Measurements from ENCODE around the gene ADAMTSL3. TPM values are rescaled to one million over a fixed set of nuclear protein-coding genes. Genes with fewer than 3 reads are reported as not detected.

Gene ADAMTSL3
- total RNA-seq, 2 experiments from 2014 or later, result not detected

DNA sequence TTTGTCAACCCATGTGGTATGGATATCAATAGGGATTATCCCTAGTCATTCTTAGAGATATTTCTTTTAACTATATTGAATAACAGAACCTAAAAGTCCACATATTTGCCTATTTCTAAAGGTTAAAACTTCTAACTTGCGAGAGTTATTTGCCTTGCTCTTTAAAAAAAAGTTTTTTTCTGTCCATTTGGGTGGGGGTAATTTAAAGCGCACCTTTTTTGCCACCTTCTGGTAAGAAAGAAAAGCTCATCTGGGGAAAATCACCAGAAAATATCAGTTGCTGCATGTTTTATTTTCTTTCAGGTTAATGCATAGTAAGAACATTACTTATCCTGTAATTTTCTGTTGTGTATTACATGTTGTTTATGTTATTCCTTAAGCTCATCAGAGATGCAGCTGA lies 339.7 kb downstream of the ADAMTSL3 start:
- no peak overlapping the region for H3K4me3 Mint-ChIP-seq
- intact Hi-C loops (cut with DNase I, micrococcal nuclease), result no loop called here
- Histone ChIP-seq H3K27ac (ENCODE audit: low read depth in 1 of 2, low read length in 2 of 2) (no peak overlapping the region), H3K4me3 (ENCODE audit: low read length) (no peak overlapping the region), H3K9me3 (ENCODE audit: control insufficient read depth in 1 of 2, insufficient read depth in 1 of 2, low read length in 2 of 2) (no peaks in the 10 kb centered on the region), H3K27me3 (ENCODE audit: control insufficient read depth in 1 of 2, insufficient read depth in 2 of 2, low read length in 2 of 2) (peaks cover 0 to 3% of the 10 kb centered on the region in 2 experiments), H3K4me1 (ENCODE audit: insufficient read depth, low read length) (no peaks in the 10 kb centered on the region), H3K36me3 (ENCODE audit: insufficient read depth, low read length) (no peaks in the 10 kb centered on the region)
- no peaks in the 10 kb centered on the region for H3K9me3 Mint-ChIP-seq
- no peak for ATAC-seq (ENCODE audit: poor library complexity)
- no peak overlapping the region for H3K27ac Mint-ChIP-seq
- no peak for DNase-seq
- CTCF ChIA-PET, result no interaction called here
- TF ChIP-seq, protein P1, sequence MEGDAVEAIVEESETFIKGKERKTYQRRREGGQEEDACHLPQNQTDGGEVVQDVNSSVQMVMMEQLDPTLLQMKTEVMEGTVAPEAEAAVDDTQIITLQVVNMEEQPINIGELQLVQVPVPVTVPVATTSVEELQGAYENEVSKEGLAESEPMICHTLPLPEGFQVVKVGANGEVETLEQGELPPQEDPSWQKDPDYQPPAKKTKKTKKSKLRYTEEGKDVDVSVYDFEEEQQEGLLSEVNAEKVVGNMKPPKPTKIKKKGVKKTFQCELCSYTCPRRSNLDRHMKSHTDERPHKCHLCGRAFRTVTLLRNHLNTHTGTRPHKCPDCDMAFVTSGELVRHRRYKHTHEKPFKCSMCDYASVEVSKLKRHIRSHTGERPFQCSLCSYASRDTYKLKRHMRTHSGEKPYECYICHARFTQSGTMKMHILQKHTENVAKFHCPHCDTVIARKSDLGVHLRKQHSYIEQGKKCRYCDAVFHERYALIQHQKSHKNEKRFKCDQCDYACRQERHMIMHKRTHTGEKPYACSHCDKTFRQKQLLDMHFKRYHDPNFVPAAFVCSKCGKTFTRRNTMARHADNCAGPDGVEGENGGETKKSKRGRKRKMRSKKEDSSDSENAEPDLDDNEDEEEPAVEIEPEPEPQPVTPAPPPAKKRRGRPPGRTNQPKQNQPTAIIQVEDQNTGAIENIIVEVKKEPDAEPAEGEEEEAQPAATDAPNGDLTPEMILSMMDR (IDR thresholded peaks at IDR 0.05), result no peak
- POLR2A ChIA-PET, result no interaction called here
- no peaks in the 10 kb centered on the region for H3K36me3 Mint-ChIP-seq (ENCODE audit: low read depth)
- H3K27me3 Mint-ChIP-seq, result peaks cover 32% of the 10 kb centered on the region
- no peaks in the 10 kb centered on the region for H3K4me1 Mint-ChIP-seq (ENCODE audit: low read depth)

- peaks cover 0 to 3% of the 10 kb centered on the region in 2 experiments for H3K27me3 ChIP-seq (ENCODE audit: control insufficient read depth in 1 of 2, insufficient read depth in 2 of 2, low read length in 2 of 2)
- H3K36me3 Mint-ChIP-seq (ENCODE audit: low read depth), result no peaks in the 10 kb centered on the region
- peaks cover 9% of the 10 kb centered on the region for H3K27me3 Mint-ChIP-seq
- no peaks in the 10 kb centered on the region for H3K4me1 Mint-ChIP-seq (ENCODE audit: low read depth)
- no peak overlapping the region for H3K27ac Mint-ChIP-seq
- no peak overlapping the region for H3K4me3 Mint-ChIP-seq
- ChIA-PET POLR2A (no interaction called here), CTCF (no interaction called here)
- no peaks in the 10 kb centered on the region for H3K36me3 ChIP-seq (ENCODE audit: insufficient read depth, low read length)
- intact Hi-C loops (cut with DNase I, micrococcal nuclease), result no loop called here
- no peaks in the 10 kb centered on the region for H3K9me3 Mint-ChIP-seq
- DNase-seq (no peak), ATAC-seq (ENCODE audit: poor library complexity) (no peak)
- no peak overlapping the region for H3K4me3 ChIP-seq (ENCODE audit: low read length)
- H3K4me1 ChIP-seq (ENCODE audit: insufficient read depth, low read length), result no peaks in the 10 kb centered on the region
- H3K27ac ChIP-seq (ENCODE audit: low read depth in 1 of 2, low read length in 2 of 2), result no peak overlapping the region
- H3K9me3 ChIP-seq (ENCODE audit: control insufficient read depth in 1 of 2, insufficient read depth in 1 of 2, low read length in 2 of 2), result no peaks in the 10 kb centered on the region
- TF ChIP-seq, protein P1 (IDR thresholded peaks at IDR 0.05), result no peak
Measured at GRCh38 chr15:83998486-83998885, 344.6 kb downstream of the ADAMTSL3 start.

DNA sequence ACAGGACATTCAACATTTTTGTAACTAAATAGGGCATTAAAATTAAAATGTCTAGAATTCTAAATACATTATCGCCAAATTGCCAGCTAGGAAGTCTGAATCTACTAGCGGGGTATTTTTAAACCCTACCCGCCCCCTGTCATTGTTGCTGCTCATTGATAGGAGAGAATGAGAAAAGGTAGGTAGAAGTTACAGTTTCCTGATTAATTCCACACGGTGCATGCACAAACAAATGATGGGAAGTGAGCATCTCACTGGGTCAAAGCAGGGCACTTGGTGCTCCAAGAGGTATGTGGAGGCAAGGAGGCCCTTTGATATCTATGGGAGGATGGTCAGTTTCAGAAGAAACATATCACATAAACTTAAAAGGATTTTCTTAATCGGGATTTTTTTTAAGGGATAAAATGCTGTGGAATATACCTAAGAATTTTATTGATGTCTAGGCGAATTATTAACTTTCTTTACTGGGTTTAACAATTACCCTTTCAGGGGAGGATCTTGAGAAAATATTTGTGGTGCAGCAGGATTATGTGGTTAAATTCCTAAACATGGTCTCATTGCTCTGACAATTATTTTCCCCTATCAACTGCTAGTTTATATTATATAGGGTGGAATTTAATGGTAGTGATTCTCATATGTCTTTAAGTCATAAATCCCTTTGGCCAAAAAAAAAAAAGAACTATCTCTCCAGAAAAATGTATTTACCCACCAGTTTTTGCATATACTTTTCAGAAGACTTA lies 345.6 kb downstream of the ADAMTSL3 start:
- Mint-ChIP-seq H3K4me3 (no peak overlapping the region), H3K27me3 (peaks cover 4% of the 10 kb centered on the region), H3K27ac (no peak overlapping the region), H3K9me3 (no peaks in the 10 kb centered on the region), H3K4me1 (ENCODE audit: low read depth) (no peaks in the 10 kb centered on the region), H3K36me3 (ENCODE audit: low read depth) (no peaks in the 10 kb centered on the region)
- intact Hi-C loops (cut with DNase I, micrococcal nuclease), result no loop called here
- Histone ChIP-seq H3K27ac (ENCODE audit: low read depth in 1 of 2, low read length in 2 of 2) (no peak overlapping the region), H3K27me3 (ENCODE audit: control insufficient read depth in 1 of 2, insufficient read depth in 2 of 2, low read length in 2 of 2) (peaks cover 0 to 3% of the 10 kb centered on the region in 2 experiments), H3K36me3 (ENCODE audit: insufficient read depth, low read length) (no peaks in the 10 kb centered on the region), H3K9me3 (ENCODE audit: control insufficient read depth in 1 of 2, insufficient read depth in 1 of 2, low read length in 2 of 2) (no peaks in the 10 kb centered on the region), H3K4me1 (ENCODE audit: insufficient read depth, low read length) (no peaks in the 10 kb centered on the region), H3K4me3 (ENCODE audit: low read length) (no peak overlapping the region)
- ChIA-PET POLR2A (no interaction called here), CTCF (no interaction called here)
- TF ChIP-seq, protein P1 (IDR thresholded peaks at IDR 0.05), result no peak
- no peak for ATAC-seq (ENCODE audit: poor library complexity)
- DNase-seq, result no peak
